Endometrial microvascular endothelial cells (primary cell): ENCODE results near the gene EDC3. TPM values are rescaled to one million over a fixed set of nuclear protein-coding genes. Genes with fewer than 3 reads are reported as not detected.

Experiments
- in situ Hi-C: cut with HindIII; loops from 2 replicates; pipeline ENCODE4 v1.10.0; 2017; ENCODE audit warnings: low sequenced_read_pairs, low pct_unique_long_range_greater_than_20kb; ENCODE audit errors: inconsistent ontology term
- total RNA-seq: library from RNA; depleted of rRNA; stranded (reverse); fragments of >200 nt; gene quantifications from one replicate; pipeline ENCODE4 v1.2.3, GENCODE V29; 2015; ENCODE audit errors: inconsistent ontology term

Gene EDC3
- total RNA-seq, 1 donor from 2014 or later = 14.2 TPM

DNA sequence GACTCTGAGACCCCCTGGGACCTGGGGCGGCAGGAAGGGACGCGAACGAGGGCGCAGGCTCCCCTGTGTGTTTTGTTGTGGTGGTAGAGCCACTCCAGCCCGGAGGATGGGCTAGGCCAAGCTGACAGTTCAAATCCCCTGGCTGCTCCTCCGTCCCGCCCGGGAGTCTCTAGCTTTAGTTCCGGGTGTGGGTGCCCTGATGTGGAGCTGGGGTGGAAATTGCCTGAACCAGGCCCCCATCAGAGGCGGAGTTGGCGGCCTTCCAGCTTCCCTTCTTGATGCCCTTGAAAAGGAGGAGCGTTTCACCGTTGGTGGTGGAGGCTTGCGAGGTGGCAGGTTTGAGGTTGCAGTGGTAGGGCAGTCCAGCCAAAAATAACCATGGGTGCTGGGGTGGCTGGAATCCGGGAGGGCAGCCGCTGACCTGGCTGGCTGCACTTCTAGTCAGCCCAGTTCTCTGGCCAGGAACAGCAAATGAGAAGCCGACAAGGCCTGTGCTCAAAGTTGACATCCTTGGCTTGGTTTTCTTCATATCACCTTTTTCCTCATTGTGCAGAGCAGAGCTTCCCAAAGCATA, 79.4 kb downstream of the EDC3 start:
- in situ Hi-C loops = no loop called here

DNA sequence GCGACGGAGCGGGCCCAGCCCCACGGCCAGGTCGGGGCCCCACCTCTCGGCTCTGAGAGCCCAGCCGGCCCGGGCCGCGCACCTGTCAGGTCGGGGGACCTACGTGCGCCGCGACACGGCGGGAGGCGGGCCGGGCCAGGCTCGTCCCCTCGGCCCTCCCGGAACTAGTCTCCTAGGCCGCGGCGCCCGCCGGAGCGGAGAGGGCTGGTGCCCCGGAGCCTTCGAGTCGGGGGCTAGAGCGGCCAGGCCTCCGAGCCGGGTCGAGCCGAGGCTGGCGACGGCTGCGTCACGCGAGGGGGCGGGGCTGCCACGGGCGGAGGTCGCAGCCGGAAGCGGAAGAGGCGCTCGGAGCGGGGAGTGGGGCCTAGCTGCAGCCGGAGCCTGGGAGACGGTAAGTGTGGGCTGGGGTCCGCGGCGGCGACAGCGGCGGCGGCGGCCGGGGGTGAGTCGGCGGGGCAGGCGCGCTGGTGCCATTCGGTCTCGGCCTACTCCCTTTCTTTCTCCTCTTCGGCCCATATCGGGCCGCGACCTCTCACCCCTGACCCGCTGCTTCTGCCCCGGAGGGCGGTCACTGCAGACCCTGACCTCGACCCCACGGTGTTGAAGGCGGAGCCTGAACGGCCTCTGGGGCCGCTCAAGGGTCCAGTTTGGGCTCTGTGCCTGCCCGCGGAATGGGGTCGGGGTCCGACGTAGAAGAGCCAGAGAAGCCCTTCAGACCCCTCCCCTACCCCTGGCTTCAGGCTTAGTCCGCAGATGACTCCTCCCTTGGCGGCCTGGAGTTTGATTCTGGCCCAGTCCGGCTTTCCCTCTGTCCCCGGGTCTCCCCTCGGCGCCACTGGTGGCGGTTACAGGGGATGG, 80.1 kb downstream of the EDC3 start, which contains the start of gene CLK3:
Gene CLK3 (plus strand): TSS at position 329 of the 858 bp plus-strand sequence. CDS start 3,361 bp downstream, outside the sequence.
- in situ Hi-C loops = no loop called here

DNA sequence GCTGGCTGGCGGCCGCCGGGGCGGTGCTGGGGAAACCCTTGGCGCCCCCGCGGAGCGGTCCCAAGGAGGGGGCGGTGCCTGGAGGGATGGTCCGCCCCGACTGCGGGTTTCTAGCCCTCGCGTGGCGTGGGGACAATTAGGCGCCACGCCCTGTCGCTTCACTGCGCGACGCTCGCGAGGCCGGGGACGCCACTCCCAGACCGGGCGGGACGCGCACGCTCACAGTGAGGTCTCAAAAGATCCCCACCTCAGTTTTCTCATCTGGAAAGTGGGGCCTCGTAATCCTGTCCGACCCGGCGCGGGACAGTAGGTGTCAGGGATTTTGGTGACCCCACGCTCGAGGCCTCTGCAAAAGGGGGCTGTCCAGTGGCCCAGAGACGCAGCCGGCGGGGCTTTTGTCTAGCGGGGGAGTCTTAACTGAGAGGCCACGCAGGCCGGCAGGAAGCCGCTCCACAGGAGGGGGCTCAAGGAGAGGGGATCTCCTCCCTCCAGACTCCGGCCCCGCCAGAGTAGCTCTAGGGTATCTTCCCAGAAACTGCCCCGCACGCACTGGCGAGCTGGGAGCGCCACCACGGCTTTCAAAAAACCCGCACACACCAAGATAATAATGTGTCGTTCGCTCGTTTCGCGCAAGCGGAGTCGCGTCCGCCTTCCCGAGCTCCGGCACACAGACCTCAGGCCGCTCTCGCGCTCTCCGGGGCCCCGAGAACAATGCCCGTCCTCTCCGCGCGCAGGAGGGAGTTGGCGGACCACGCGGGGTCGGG, 80.9 kb downstream of the EDC3 start:
- in situ Hi-C loops = no loop called here

DNA sequence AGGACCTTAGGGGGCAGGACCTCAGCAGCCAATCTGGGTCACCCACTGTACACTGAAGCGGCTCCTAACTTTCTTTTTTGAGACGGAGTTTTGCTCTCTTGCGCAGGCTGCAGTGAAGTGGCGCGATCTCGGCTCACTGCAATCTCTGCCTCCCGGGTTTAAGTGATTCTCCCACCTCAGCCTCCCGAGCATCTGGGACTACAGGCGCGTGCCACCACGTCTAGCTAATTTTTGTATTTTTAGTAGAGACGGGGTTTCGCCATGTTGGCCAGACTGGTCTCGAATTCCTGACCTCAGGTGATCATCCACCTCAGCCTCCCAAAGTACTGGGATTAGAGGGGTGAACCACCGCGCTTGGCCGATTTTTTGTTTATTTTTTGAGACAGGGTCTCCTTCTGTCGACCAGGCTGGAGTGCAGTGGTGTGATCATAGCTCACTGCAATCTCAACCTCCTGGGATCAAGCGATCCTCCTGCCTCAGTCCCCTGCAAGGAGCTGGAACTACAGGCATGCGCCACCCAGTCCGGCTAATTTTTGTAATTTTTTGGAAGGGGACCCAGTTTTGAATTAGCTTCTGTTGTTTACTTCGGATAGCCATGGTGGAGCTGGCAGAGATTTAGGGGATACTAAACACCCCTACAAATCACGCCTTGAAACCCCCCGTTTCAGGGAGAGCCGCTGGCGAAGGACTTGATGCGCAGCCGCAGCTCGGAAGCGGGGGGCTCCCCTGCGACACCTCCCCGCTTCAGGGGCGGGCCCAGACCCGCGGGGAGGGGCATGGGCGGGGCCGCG, 81.7 kb downstream of the EDC3 start:
- in situ Hi-C loops = no loop called here

DNA sequence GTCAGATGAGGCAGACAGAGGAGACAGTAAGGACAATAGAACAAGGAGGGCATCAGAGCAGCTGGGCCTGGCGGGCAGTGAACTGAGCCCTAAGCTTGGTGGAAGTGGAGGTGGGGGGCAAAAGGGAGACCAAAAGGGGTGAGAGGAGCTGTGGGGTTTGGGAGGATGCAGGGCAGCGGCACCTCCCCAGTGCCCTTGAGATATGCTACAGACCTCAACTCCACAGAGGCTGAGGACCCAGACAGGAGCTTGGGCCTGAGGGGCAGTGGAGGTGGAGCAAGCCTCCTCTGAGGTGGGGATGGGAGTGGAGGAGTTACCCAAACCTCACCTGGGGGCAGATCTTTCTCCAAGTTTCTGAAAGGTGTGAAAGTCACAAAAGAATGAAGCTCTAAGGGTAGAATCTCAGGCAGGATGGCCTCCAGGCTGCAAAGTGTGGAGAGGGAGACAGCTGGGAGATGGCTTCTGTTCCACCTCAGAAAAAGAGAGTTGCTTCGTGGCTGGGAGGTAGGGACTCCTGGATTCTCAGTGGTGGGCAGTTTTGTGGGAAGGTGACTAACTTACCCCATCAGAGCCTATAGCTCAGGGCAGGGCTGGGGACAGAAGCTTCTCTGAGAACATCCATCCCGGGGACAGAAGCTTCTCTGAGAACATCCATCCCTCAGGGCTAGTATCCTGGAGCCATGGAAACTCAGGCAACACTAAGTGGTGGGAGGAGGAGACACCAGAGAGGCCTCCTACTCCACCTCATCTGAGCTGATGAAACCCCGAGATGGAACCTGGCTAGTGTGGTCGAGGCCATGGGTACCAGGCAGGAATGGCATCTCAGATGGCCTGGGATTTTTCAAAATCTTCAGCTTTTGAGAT, 82.5 kb downstream of the EDC3 start:
- in situ Hi-C loops = no loop called here

DNA sequence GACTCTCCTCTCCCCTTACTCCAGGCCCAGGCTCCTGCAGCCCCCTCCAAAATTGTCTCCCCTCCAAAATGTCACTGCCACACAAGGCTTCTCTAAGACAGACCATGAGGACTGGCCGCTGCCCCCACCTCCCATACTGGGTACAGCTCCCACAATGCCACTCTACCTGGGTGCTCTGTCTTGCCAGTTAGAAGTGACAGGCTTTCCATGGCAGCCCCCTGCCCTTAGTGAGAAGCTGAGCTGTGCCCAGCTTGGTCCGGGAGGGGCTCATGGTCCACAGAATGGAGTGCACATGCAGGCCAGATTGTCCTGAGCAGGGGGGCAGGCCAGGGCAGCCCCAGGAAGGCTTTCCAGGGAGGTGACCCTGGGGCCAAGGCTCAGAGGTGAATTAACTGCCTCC, 83.1 kb downstream of the EDC3 start:
- in situ Hi-C loops = no loop called here

DNA sequence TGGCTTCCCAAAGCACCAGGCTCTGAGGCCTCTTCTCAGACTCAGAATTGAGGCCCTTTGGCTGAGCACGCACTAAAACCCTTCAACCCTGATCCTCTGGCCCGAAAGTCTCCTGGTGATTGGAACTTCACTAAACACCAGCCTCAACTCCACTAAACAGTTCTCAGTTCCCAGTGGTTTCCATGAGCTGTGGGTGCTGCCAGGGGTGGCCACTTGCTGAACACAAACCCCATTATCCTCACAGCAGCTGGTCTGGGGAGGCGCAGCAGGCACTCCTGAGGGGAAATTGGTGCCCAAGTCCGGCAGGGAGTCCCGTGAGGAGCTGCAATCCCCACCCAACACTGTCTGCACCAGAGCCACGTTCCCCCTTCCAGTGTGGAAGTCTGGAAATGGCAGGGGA, 84.0 kb downstream of the EDC3 start:
- in situ Hi-C loops = no loop called here

DNA sequence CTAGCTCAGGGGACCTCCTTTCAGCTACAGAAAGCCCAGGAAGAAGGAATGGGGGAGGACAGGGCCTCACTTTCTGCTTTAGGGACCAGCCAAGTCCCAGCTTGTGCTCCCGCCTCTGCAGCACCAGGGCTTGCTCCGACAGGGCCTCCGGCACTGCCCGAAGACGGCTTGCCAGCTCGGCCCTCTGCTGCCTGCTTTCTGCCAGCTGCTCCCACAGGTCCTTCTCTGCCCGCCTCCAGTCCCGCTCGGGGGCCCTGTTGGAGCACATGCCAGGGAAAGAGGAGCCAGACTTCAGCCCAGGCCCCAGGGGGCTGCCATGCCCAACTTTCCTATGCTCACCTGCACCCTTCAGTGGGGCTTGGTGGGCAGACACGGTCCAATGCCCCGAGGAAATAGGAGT, 84.5 kb downstream of the EDC3 start:
- in situ Hi-C loops = no loop called here

DNA sequence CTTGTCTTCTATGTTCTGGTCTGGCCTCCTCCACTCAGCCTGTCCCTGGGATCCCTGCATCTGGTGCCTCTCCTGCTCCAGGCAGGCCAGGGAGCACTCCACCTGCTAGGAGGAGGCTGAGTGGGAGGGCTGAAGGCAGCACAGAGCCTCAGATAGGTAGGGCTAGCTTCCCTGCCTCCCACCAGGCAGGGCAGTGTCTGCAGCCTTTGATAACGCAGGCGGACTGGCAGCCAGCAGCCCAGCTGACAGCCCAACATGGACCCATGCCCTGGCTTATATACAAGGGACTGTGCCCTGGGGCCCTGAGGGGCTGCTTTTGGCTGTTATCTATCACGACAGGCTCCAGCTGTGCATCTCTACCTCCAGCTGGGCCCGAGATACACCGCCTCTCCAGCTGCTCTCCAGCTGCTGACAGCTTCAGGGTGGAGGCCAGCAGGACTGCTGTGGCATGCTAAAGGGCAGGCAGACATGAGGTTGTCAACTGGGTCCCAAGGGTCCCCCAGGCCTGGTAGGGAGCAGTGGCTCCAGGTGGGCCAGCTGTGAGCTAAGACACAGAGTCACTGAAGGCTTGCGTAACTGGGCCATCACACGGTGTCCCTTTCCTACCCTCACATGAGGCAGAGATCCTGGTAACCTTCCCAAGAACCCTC, 85.4 kb downstream of the EDC3 start:
- in situ Hi-C loops = no loop called here

DNA sequence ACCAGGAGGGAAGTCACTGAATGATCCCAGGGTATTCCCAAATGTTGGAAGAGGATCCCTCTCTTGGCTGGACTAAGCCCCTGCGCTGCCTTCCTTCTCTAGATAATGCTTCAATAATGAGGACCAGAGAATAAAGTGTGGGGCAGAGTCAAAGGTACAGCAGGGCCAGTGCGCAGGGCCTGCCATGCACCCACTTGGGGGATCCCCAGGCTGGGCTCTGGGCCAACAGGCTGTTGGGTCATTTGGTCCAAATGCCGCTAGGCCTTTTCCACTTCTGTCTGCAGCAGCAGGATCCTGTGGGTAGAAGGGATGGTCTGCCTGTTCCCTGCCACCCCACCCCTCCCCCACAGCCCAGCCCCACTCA, 85.9 kb downstream of the EDC3 start:
- in situ Hi-C loops = no loop called here

DNA sequence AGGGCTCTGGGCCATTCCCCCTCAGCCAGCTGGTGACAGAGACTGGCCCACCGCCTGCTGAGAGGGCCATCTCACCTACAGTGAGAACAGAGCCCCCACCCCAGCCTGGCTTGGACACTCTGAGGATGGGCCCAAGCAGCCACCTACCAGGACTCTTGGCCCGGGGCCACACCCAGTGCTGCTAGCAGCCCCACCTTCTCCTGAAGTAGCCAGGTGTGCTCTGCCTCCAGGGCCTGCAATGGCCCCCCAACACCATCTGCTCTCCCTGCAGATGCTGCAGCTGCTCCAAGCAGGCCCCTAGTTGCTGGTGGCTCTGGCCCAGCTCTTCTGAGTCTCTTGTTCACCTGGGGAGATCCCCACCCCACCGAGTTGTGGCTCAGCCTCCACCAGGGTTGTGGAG, 87.0 kb downstream of the EDC3 start:
- in situ Hi-C loops = no loop called here

DNA sequence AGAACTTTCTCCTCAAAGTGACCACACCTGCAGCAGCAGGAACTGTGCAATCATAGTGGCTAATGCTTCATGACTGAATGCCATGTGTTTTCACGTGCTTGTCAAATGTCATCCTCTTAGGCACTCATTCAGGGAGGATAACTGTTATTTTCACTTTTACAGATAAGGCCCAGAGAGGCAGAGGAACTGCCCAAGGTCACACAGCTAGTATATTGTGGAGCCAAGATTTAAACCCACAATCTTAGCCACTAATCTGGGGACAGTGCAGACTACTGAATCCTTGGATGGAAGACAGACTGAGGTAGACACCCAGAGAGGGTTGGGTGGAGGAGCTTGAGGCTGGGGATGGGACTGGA, 90.1 kb downstream of the EDC3 start:
- in situ Hi-C loops = no loop called here

DNA sequence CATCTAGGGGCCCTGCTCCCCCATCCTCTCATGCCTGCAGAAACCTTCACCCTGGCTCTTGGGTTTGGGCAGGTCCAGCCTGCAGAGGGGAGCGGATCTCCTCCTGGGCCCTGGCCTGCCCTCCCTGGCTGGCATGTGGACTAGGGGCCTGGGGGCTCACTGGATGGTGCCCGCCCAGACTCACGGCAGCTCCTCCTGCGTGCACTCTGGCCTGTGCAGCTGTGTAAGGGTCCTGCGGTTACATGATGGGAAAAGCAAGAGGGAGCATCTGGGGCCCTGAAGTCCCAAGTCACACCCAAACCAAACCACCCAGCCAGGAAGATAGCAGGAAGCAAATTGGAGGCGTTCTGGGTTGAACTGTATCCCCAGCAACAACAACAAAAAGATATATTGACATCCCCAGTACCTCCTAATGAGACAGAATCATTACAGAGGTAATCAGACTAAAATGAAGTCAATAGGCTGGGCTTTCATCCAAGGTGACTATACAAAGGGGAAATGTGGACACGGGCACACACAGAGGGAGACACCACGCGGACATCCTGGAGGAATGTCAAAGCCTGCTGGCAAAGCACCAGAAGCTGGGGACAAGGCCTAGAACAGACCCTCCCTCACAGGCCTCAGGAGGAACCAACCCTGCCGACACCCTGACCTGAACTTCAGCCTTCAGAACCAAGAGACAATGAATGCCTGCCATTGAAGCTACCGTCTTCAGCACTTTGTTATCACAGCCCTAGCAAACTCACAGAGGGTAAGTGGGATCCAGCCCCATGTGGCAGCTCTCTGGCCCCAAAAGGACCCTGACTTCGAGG, 90.6 kb downstream of the EDC3 start:
- in situ Hi-C loops = no loop called here

DNA sequence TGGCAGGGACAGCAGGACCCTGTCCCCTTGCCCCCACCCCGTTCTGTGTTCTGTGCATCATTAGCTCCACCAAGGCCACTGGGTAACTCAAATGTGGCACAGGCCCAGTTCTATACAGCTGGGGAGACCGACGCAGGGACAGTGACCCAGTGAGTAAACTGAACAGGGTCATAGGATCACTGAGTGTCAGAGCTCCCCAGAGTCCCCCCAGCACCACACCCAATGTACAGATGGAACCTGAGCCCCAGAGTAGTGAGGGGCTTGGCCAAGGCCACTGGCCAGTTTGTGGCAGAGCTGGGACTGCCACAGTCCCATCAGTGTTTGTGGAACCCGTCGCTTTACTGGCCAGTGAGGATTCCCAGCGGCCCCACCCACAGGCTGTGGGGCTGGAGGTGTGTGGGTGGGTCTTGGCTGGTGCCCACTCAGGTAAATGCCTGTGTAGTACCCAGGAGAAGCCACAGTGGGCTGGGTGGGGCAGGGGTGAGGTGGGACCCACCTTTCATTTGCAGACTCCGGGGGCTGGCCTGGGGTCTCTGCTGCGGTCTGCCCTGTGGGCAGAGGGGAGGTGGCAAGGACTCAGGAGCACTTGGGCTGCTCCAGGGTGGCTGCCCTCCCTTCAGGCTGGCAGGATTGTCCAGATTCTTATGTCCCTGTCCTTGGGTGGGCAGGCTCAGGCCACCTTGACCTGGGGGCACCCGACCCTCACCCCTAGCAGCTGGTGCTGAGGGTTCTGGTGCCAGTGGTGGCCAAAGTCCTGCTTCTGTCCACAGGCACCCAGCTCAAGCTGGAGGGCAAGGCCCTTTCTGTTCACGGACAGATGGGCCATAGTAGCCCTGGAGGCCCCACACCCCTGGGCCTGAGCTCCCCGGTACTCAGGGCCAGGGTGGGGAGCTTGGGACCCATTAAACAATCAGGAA, 91.8 kb downstream of the EDC3 start:
- in situ Hi-C loops = no loop called here

DNA sequence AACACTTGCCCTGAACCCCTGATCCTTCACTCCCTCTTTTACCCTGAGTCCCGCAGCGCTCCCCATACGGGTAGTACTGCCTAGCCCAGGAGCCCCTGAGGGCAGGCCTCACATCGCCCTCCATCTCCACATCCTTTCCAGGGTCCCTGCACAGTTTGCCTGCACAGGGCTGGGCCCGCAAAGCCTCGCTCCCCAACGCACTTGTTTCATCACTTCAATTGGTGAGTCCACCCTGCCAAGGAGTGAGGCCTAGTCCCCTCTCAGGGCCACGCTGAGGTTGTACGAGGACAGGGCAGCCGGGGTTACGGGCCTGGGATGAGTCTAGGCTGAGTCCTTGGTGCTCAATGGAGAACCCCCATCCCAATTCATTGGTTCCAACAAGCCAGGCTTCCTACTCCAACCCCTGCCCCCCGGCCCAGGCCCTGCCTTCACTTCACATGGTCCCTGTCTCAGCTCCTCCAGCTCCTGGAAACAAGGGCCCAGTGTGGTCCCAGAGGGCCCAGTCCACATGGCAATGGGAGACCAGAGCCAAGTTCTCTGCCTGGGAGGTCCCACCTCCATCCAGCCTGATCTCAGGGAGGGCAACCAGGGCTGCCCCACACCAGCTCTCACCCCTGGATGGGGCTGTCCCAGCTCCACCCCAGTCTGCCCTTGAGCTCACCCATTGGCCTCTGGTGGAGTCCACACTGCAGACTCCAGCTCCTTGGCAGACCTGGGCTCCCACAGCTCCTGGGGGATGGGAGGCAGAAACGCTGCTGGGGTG, 92.6 kb downstream of the EDC3 start:
- in situ Hi-C loops = no loop called here
